Frontal cortex (tissue), 4 donors: ENCODE data around the gene ZNF610. TPM values are rescaled to one million over a fixed set of nuclear protein-coding genes. Genes with fewer than 3 reads are reported as not detected.
"Not testable (repeated sequence)": the region's sequence is repeated elsewhere in the genome, so short reads cannot be mapped to it uniquely, and the experiment has no call there.

ENCODE experiments used
- DNase-seq, 2 donors: peaks; one replicate each; pipeline ENCODE4 v3.0.0; 2012; ENCODE audit warnings: low spot score in 2 of 2
- FAIRE-seq: peaks from 2 replicates; lab custom pipeline; 2012; peaks lifted over from hg19 to GRCh38; lab: Jason Lieb, UNC
- total RNA-seq: library from RNA; depleted of rRNA; stranded (reverse); fragments of >200 nt; gene quantifications from one replicate; pipeline ENCODE4 v1.2.3, GENCODE V29; 2014
- donor health status: control.
- donor health status: control.
- donor health status: control.

Gene ZNF610
- total RNA-seq, result 20.0 TPM

DNA sequence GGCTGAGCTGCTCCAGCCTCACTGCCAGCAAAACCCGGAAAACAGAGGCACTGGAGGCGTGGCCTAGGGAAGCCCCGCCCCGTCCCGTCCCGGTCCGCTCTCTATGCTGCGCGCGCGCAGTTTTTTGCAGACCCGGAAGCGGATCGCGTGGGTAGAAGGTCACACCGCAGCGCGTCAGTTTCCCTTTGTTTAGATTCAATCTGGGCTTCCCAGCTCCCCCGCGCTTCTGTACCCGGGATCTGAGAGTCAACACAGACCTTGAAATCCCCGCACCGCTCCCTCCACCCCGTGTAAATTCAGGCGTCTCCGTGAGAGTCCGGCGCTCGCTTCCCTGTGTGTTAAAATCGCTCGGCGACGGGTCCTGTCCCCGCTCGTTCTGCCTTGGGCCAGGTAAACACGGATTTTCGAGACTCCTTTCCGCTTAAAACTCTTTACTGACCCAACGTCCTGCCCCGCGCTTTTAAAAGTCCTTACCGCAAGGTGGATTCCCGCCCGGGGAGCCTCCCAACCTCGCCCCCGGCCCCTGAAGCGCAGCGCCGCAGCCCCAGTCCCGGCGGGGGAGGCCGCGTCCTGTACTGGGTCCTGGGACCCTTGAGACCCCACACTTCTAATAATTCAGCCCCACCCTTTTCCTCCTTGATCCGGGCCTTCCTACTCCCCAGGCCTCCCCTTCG lies at the start of gene ZNF610:
Gene ZNF610, plus strand, starts transcription at position 127 of the 674 bp plus-strand sequence. CDS start 12,930 bp downstream, outside the sequence.
- DNase-seq, result peak; percentile 74 to 85
- FAIRE-seq, result no peak

DNA sequence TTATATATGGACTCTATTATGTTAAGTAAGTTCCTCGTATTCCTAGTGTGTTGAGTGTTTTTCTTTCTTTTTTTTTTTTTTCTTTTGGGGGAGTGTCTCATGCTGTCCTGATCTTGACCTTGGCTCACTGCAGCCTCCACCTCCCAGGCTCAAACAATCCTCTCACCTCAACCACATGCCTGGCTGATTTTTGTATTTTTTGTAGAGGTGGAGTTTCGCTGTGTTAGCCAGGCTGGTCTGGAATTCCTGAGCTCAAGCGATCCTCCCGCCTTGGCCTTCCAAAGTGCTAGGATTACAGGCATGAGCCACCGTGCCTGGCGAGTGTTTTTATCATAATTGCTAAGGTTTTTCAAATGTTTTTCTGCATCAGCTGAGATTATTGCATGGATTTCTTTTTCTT lies 49.8 kb upstream of the ZNF610 start:
- DNase-seq (no peak), FAIRE-seq (no peak)

DNA sequence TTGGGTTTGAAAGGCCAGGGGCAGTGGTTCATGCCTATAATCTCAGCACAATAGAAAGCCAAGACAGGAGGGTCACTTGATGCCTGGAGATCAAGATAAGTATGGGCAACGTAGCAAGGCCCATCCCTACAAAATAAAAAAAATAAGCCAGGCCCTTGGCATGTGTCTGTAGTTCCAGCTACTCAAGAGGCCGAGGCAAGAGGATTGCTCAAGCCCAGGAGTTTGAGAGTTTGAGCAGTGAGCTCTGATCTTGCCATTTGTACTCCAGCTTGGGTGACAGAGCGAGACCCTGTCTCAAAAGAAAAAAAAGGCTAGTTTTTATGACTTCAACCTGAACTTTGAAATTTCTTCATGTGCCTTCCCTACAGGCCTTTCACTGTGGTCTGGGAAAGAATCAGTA lies 44.3 kb upstream of the ZNF610 start:
- no peak for FAIRE-seq
- no peak for DNase-seq

DNA sequence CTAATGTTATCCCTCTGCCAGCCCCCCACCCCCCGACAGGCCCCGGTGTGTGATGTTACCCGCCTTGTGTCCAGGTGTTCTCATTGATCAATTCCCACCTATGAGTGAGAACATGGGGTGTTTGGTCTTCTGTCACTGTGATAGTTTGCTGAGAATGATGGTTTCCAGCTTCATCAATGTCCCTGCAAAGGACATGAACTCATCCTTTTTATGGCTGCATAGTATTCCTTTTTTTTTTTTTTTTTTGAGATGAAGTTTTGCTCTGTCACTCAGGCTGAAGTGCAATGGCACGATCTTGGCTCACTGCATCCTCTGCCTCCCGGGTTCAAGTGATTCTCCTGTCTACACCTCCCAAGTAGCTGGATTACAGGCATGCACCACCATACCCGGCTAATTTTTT lies 43.1 kb upstream of the ZNF610 start:
- FAIRE-seq, DNase-seq: not testable (repeated sequence)

DNA sequence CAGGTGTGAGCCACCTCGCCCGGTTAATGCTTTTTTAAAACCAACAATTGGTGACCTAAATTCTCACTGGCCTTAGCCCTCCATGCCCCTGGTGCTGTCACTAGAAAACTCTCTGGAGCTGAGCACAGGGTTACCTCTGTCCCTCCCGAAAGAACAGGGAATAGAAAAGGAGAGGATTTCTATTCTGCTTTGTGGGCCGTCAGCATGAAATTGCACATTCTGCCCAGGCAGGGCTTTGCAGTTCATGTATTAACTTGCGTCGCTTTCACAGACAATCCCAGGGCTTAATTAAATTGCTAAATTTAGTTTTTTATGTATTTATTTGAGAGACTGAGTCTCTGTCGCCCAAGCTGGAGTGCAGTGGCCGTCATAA lies 39.7 kb upstream of the ZNF610 start:
- no peak for DNase-seq

DNA sequence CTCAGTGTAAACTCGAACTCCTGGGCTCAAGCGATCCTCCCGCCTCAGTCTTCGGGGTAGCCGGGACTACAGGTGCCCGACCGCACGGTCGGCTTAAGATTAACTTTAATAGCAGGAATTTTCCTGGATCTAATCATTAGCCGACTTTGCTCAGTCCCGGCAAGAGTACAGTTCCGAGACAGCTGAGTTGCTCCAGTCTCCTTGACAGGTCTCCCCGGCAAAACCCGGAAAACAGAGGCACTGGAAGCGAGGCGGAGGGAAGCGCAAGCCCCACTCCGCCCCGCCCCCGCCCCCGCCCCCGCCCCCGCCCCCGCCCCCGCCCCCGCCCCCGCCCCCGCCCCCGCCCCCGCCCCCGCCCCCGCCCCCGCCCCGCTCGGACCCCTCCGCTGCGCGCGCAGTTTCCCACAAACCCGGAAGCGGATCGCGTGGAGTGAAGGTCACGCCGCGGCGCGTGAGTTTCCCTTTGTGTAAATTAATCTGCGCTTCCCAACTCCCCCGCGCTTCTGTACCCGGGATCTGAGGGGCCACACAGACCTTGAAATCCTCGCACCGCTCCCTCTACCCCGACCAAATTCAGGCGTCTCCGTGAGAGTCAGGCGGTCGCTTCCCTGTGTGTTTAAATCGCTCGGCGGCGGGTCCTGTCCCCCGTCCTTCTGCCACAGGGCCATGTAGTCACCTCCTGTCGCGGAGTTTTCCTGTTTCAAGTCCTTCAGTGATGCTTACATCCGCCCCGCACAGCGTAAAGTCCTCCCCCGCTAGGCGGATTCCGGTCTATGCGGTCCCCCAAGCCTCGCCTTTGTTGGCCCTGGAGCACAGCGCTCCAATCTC lies 39.1 kb upstream of the ZNF610 start, which contains the start of gene ZNF480:
Gene ZNF480, plus strand, starts transcription at position 397 of the 828 bp plus-strand sequence. CDS start 3,244 bp downstream, outside the sequence.
- FAIRE-seq, result no peak
- DNase-seq, result peak; percentile 68 to 70

More for the DNA sequence above, 39.7 kb upstream of the ZNF610 start:
- FAIRE-seq, result no peak

DNA sequence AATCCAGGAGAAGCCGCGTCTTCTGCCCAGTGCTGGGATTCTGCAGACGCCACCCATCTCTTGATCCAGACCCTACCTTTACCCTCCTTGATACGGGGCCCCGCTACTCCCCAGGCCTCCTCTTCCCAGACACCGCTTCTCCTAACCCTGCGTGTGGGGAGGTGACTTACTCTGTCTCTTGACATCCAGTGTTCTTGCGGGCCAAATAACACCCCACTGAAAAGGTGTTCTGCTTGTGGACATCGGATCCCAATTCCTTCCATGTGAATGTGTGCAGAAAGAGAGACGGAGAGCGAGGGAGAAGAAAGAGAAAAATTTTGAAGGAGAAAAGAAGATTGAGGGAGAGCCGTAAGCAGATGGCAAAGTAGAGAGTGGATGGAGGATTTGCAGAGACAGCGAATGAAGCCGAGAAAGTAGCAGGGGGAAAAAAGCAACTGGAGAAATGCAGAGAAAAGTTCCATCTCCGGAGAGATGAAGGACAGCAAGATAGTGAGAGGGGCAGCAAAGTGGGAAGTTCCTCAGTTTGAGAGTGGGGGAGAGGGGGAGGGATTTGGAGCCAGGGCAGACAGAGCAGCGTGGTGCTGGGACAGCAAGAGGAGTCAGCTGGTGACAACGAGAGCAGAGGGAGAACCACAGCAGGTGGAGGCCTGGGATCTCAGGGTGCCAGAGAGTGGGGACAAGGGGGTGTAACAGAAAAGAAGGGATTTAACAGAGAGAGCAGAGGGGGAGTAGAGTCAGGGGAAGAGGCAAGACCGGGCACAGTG lies 38.3 kb upstream of the ZNF610 start:
- no peak for DNase-seq
- FAIRE-seq, result no peak

DNA sequence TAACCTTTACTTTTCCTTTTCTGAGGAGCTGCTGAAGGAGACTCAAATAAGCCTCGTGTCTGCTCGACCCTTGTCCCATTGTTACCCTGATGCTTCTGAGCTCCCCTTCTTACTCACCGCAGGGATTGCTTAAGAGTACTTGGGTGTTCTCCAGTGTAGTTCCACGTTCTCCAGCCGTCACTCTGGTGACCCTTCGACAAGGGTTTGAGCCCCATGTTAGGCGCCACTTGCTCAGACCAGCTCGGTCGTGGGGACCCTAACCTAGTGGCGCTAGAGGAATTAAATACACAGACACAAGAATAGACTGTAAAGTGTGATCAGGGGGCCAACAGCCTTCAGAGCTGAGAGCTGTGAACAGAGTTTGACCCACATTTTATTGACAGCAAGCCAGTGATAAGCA lies 28.8 kb upstream of the ZNF610 start:
- no peak for FAIRE-seq
- DNase-seq, result no peak

DNA sequence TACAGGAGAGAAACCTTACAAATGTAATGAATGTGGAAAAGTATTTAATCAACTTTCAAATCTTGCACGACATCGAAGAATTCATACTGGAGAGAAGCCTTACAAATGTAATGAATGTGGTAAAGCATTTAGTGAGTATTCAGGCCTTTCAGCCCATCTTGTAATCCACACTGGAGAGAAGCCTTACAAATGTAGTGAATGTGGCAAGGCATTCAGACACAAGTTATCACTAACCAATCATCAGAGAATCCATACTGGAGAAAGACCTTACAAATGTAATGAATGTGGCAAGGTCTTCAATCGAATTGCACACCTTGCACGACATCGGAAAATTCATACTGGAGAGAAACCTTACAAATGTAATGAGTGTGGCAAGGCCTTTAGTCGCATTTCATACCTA lies 13.6 kb upstream of the ZNF610 start:
- no peak for FAIRE-seq
- no peak for DNase-seq

DNA sequence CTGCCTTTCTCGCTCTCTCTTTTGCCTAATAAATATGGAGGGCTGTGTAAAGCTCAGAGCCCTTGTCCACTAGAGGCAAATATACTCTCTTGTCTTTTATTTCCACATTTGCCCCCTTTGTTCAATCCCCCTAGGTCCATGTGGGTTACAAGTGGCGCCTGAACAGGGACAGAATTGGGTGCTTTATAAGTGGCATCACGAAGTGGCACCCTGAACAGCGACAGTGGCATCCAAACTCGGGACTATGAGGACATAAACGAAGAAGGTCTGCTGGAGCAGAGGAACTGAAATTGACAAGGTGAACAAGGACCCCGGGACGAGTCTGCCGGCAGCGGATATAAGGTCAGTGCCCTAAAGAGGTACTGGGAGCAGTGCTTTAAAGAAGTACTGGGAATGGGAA lies 4.3 kb upstream of the ZNF610 start:
- no peak for FAIRE-seq
- no peak for DNase-seq

DNA sequence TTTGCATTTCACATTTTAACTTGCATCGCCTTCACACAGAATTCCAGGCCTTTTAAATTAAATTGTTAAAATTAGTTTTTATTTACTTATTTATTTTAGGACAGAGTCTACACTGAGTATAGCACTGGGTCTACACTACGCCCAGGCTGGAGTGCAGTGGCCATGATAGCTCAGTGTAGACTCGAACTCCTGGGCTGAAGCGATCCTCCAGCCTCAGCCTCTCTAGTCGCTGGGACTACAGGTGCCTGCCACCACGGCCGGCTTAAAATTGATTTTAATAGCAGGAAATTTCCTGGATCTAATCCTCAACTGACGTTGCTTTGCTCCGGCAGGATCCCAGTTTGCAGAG lies 301 bp upstream of the ZNF610 start:
- no peak for FAIRE-seq
- DNase-seq, result no peak

DNA sequence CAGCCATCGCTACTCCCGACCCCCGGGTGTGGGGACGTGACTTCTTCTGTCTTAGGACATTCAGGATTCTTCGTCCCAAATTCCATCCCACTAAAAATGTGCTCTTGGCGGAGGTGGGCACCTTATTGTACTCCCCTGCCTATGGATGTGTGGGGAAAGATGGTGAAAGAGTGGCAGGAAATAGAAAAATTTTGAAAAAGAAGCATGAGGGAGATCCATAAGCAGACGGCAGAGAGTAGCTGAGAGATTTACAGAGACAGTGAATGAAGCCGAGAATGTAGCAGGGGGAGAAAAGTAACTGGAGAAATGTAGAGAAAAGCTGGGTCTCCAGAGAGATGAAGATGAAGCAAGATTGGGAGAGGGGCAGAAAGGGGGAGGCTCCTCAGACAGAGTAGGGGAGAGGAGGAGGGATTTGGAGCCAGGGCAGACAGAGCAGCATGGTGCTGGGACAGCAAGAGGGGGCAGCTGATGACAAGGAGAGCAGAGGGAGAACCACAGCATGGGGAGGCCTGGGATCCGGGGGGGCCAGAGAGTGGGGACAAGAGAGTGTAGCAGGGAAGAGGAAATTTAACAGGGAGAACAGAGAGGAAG lies 843 bp downstream of the ZNF610 start:
- DNase-seq (no peak), FAIRE-seq (no peak)

DNA sequence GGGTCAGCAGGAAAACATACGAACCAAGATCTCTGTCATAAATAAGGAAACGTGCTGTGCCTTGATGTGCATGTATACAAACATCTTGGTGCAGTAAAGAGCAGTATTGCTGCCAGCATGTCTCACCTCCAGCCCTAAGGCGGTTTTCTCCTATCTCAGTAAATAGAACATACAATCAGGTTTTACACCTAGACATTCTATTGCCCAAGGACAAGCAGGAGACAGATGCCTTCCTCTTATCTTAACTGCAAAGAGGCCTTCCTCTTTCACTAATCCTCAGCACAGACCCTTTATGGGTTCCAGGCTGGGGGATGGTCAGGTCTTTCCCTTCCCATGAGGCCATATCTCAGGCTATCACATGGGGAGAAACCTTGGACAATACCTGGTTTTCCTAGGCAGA lies 3.0 kb downstream of the ZNF610 start:
- DNase-seq, FAIRE-seq: not testable (repeated sequence)

DNA sequence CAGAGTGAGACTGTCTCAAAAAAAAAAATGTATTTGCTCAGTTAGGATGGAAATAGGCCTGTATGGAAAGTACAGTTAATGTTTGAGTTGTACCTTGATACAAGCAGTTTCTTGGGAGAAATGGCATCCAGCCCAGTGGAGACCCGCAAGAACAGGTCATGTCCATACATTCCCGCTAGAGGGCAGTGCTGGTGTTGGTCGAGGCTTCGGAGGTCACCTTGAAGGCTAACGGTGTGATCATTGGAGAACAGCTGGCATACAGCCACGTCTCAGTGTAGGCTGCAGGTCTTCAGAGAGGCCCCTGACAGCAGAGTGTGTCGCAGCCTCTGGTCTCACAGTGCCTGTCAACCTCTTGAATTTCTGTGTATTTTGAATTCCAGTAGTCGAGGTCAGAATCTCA lies 7.5 kb downstream of the ZNF610 start:
- DNase-seq (peak in 1 of 2 donors; percentile 47), FAIRE-seq (no peak)

DNA sequence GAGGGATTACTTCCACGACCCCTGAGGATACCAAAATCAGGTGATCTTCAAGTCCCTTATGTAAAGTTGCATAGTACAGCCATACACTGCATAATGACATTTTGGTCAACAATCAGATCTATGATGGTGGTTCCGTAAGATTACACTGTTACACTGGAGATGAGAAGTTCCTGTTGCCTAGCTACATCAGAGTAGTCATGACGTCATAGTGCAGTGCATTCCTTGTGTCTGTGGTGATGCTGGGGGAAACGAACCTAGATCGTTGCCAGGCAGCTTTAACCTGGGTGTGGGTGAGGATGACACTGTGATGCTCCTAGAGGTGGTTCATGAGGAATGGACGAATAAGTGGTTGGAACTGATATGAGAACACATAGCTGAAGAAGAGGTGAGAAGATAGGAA lies 9.1 kb downstream of the ZNF610 start:
- FAIRE-seq (no peak), DNase-seq (no peak)

DNA sequence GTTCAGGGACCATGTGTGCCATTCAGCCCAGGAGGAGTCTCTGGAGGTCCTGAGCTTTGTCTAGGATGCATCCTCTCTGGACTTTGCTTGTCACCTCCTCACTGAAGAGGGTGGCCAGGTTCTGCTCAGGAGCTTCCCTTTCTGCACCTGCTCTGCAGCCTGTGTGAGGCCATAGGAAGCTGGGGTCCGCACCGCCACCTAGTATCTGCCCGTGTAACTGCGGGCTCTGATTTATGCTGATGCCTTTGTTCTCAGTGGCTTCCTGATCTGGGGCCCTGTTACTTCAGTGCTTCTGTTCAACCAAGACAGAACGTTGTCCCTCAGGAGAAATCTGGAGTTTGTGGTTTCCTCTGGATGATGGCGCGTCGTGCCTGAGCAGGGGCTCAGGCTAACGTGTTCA lies 15.5 kb downstream of the ZNF610 start:
- FAIRE-seq (no peak), DNase-seq (no peak)

DNA sequence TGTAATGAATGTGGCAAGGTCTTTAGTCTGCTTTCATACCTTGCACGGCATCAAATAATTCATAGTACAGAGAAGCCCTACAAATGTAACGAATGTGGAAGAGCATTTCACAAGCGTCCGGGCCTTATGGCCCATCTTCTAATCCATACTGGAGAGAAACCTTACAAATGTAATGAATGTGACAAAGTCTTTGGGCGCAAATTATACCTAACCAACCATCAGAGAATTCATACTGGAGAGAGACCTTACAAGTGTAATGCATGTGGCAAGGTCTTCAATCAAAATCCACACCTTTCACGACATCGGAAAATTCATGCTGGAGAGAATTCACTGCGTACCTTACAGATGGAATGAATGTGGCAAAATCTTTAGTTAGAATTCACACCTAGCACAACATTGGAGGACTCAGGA lies 30.4 kb downstream of the ZNF610 start:
- DNase-seq, result no peak

DNA sequence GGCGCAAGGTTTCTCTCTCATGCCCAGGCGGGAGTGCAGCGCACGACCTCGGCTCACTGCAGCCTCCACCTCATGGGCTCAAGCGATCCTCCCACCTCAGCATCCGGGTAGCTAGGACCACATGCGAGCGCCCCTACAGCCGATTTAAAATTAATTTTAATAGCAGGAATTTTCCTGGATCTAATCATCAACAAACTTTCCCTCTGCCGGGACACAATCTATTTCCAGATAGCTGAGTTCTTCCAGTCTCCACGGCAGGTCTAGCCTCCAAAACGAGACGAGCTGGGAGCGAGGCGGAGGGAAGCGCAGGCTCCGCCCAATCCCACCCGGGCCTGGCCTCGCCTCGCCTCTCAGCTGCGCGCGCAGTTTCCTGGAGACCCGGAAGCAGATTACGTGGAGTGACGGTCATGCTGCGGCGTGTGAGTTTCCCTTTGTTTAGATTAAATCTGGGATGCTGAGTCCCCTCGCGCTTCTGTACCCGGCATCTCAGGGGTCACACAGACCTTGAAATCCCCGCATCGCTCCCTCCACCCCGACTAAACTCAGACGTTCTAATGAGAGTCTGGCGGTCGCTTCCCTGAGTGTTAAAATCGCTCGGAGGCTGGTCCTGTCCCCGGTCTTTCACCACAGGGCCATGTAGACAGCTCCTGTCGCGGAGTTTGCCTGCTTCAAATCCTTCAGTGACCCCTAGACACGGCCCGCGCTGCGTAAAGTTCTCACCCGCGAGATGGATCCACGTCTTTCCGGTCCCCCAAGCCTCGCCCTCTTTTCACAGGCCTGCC lies 33.7 kb downstream of the ZNF610 start, which contains the start of gene ZNF880:
Gene ZNF880, plus strand, starts transcription at position 365 of the 782 bp plus-strand sequence. Its CDS starts 43 bp downstream, at position 408.
- FAIRE-seq, result no peak
- peak; percentile 64 to 82 for DNase-seq

More for the DNA sequence above, 30.4 kb downstream of the ZNF610 start:
- FAIRE-seq, result no peak

DNA sequence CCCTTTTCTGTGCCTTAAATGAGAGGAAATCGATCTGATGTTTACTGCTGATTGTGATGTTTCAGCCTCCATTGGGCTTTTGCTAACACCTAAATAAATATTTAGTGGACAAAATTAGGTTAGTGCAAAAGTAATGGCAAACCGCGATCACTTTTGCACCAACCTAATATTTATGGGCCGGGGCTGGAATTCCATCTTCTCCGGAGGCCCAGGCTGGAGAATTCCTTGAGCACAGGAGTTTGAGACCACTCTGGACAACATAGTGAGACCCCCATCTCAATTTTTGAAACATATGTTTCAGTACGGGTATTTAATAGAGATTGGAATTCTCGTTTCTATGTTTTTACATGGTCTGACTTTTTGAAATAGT lies 34.3 kb downstream of the ZNF610 start:
- no peak for FAIRE-seq

More for the DNA sequence above, 34.3 kb downstream of the ZNF610 start:
- DNase-seq, result no peak
